DOHH2 (cell line): ENCODE results near the gene MCF2L.

Source experiments
- CTCF ChIP-seq: fragments of 200-600 bp; sonication (generic); IDR thresholded peaks from one replicate; pipeline ENCODE4 v1.5.1; 2014; ENCODE audit warnings: antibody characterized with exemption, mild to moderate bottlenecking, low read depth, low read length; ENCODE audit not compliant: poor library complexity, severe bottlenecking
- EZH2phosphoT487 ChIP-seq: fragments of 200-600 bp; sonication (generic); IDR thresholded peaks from 2 replicates; pipeline ENCODE4 v1.6.1; 2017; ENCODE audit warnings: borderline replicate concordance, mild to moderate bottlenecking, antibody characterized with exemption, low read length, moderate library complexity, mixed read lengths

DNA sequence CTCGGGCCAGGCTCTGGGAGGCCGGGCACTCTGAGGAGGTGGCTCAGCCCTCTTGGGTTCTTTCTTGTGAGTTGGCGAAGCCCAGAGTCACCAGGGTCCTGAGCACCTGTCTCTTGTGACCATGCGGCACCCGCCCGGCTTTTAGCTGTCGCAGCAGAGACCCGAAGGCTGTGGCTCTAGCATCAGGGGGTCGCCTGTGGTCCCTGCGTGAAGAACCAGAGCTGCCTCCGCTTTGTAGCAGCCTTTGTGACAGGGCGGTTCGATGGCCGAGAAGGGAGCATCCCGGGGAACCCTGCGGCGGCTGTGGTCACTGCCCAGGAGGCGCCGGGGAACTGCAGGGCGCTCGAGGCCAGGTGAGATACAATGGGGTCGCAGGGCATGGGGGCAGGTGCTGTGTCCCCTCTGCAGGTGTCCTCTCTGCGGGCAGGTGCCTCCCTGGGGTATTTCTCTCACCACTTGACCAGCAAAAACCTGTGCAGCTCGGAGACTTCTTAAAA, 10.4 kb downstream of the MCF2L start:
- TF ChIP-seq EZH2phosphoT487 (no peak), CTCF (no peak)
